A549 (cell line): ENCODE results near the gene UBE2D4.
"Not testable (repeated sequence)": the region's sequence is repeated elsewhere in the genome, so short reads cannot be mapped to it uniquely, and the experiment has no call there.

ENCODE experiments used
- HOXB5 ChIP-seq: fragments of 250-450 bp; sonication (Bioruptor Pico); IDR thresholded peaks from 2 replicates; pipeline ENCODE4 v1.5.0; 2020; ENCODE audit warnings: mild to moderate bottlenecking, moderate library complexity
- POLR2AphosphoS2 ChIP-seq: conservative IDR thresholded peaks from 2 replicates; pipeline ENCODE4 v1.6.1; 2012; ENCODE audit warnings: low read length, improper control_type of control experiment, inconsistent platforms
- TF ChIP-seq, protein P1 (sequence below): fragments of 250-450 bp; sonication (Bioruptor Pico); IDR thresholded peaks from 2 replicates; pipeline ENCODE4 v1.5.0; 2021; ENCODE audit warnings: mild to moderate bottlenecking, moderate library complexity, borderline replicate concordance
- TF ChIP-seq, protein P2 (sequence below): fragments of 150-350 bp; IDR thresholded peaks from 2 replicates; pipeline ENCODE4 v1.6.1; 2014; ENCODE audit warnings: low read depth, mild to moderate bottlenecking, low read length

DNA sequence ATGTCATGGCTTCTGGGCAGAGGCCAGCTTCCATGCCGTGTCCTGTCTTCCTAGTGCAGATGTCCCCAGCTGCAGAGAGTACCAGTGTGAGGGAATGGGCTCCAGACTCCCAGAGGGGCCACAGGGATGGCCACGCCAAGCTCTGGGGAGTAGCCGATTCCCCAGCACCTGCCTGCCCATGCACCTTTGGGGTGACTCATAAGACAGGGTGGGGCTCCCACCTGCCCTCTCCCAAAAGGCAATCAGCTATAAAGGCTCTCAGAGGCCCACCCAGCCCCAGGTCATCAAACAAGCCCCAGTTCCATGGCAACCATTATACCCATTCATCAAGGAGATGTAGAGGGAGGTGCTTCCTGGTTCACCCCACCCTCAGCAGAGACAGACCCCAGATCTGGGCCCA, 71.3 kb downstream of the UBE2D4 start, which contains the start of gene SPDYE1:
- TF ChIP-seq HOXB5 (CRISPR knock-in tag); POLR2AphosphoS2: not testable (repeated sequence)
- TF ChIP-seq, protein P1, sequence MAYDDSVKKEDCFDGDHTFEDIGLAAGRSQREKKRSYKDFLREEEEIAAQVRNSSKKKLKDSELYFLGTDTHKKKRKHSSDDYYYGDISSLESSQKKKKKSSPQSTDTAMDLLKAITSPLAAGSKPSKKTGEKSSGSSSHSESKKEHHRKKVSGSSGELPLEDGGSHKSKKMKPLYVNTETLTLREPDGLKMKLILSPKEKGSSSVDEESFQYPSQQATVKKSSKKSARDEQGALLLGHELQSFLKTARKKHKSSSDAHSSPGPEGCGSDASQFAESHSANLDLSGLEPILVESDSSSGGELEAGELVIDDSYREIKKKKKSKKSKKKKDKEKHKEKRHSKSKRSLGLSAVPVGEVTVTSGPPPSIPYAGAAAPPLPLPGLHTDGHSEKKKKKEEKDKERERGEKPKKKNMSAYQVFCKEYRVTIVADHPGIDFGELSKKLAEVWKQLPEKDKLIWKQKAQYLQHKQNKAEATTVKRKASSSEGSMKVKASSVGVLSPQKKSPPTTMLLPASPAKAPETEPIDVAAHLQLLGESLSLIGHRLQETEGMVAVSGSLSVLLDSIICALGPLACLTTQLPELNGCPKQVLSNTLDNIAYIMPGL (CRISPR knock-in tag): not testable (repeated sequence)
- TF ChIP-seq, protein P2, sequence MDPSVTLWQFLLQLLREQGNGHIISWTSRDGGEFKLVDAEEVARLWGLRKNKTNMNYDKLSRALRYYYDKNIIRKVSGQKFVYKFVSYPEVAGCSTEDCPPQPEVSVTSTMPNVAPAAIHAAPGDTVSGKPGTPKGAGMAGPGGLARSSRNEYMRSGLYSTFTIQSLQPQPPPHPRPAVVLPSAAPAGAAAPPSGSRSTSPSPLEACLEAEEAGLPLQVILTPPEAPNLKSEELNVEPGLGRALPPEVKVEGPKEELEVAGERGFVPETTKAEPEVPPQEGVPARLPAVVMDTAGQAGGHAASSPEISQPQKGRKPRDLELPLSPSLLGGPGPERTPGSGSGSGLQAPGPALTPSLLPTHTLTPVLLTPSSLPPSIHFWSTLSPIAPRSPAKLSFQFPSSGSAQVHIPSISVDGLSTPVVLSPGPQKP: not testable (repeated sequence)
